GOT3 (cell line): ENCODE data around the gene COX20.
"Not testable (repeated sequence)": the region's sequence is repeated elsewhere in the genome, so short reads cannot be mapped to it uniquely, and the experiment has no call there.

Source experiments
- DNase-seq: peaks from one replicate; lab custom pipeline; 2025; ENCODE audit warnings: mixed read lengths; lab: John Stamatoyannopoulos, UW

The COX20 gene

DNA sequence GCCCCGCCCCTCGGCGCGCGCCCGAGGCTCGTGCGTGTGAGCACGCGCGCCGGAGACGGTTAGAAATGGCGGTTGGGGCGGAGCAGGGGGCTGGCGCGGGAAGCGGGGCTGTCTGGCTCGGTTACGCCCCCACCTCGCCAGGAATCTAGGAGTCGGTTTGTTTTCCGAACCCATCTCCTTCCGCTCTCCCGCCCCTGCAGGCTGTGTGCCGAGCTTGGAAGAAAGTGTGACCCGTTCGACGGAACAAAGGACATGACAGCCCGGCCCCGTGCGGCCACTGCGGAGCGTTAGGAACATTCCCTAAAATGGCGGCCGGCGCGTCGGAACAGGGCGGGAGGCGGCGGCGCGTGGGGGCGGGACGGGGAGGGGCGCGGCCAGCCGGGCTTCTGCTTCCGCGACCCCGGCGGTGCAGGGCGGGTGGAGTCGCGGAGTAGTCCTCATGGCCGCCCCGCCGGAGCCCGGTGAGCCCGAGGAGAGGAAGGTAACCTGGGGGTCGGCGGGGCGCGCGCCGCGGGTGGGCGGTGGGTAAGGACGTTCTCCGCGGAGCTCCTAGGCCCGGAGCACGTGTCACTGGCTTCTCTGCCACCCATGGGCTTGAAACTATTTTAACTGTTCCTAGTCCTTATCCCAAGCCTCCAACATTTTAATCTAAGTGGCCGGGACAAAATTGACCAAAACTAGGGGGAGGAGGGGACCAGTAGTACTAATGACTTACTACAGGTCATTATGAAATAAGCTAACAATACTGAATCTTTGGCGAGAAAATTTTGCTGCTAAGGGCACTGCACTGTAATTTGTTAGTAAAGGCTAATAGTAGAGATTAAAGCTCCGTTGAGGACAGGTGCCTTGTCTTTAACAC, at the start of gene COX20:
COX20 (plus strand) TSS at position 383 of the 859 bp plus-strand sequence; CDS start at position 440, 57 bp downstream.
- peak; percentile 91 for DNase-seq

DNA sequence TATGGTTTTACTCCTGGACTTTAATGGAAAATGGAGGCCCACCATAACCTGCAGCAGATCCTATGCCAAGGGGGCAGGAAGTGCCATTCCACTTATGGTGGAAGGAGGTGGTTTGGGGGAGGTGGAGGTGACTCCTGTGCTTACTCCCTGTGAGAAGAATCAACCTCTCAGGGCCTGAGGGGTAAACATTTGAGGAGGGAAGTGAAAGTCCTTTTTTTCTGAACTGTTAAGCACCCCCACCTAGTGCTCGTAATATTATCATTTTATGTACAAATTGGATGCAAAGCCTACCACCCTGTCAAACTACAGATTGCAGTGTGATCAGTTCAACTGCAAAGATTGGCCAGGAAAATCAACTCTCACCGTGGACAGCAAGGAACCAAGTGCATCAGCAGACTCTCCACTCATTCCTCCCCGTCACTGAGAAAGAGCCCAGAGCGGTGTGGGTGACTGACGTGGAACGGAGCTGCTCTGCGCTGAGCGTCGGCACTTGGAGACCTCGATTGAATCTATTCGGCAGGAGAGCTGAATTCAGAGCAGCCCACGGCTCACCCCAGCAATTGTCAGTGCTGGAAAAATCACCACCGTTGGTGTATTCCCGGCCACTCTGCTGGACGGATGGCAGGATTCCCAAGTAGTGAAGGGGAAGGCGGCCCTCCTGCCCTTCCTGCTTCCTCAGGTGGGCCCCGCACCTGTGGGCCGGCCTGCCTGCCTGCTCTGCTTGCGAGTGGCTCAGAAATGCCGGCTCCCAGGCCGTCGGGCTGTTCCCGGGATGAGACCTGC, 46.8 kb upstream of the COX20 start:
- DNase-seq: no peak

DNA sequence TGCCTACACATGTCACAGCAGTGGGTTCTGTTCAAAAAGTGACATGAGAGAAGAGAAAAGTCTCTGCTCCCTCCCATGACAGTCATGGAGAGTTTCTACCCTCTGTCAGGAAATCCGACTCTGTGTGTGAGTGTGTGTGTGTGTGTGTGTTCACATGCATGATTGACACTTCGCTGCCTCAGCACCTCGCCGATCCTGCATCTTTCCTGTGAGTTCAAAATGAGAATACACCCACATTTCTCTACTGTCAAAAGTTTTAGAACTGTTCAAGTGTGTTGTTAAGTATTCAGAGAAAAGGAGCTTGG, 46.2 kb upstream of the COX20 start:
- DNase-seq: no peak

DNA sequence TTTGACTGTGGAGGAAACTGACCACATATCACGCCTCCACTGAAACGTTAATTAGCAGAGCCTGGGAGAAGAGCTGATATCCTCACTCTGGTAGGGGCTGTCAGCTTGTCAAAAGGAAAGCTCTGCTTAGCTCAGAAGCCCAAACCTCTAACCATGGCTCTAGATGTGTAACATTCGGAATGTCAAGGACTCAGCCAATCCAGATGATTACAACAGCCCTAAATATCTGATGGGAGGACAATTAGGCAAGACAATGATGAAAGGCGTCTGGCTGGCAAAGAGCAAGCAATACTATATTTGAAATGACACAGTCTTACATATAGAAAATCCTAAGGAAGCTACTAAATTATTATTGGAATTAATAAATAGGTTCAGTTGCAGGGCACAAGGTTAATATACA, 45.7 kb upstream of the COX20 start:
- no peak for DNase-seq

DNA sequence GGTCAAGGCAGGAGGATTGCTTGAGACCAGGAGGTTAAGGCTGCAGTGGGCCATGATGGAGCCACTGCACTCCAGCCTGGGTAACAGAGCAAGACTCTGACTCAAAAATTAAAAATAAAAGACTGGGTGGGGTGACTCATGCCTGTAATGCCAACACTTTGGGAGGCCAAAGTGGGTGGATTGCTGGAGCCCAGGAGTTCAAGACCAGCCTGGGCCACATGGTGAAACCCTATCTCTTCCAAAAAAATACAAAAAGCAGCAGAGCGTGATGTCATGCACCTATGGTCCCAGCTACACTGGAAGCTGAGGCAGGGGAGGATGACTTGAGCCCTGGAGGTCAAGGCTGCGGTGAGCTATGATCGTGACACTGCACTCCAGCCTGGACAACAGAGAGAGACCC, 44.4 kb upstream of the COX20 start:
- DNase-seq: no peak

- no peak for DNase-seq
These were observed 43.1 kb upstream of the COX20 start for GRCh38 chr1:244792188-244792850.

DNA sequence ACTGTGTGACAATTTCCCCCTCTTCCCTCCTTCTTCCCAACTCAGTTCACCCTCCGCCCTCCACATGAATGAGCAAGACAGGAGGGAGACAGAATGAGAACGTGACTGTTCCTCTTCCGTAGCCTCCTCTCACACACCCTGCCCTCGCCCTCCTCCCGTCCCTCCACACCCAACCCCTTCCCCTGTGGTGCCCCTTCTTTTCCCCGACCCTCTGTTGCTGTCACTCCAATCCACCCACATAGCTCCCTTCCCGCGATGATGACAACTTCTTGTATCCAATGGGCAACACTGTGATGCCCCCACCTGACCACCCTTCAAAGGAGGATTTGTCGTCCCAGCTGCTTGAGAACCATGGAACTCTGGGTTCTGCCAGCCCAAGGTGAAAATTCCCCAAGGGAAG, 41.4 kb upstream of the COX20 start:
- DNase-seq: no peak

- not testable (repeated sequence) for DNase-seq
These were observed 40.9 kb upstream of the COX20 start for GRCh38 chr1:244794516-244794915.

- no peak for DNase-seq
These were observed 38.6 kb upstream of the COX20 start for GRCh38 chr1:244796719-244797406.

- DNase-seq: no peak
These were observed 34.6 kb upstream of the COX20 start for GRCh38 chr1:244800821-244801220.

GRCh38 chr1:244801246-244801645, 34.2 kb upstream of the COX20 start:
- DNase-seq: no peak

GRCh38 chr1:244802041-244802440, 33.4 kb upstream of the COX20 start:
- DNase-seq: no peak

- DNase-seq: no peak
These were observed 32.8 kb upstream of the COX20 start for GRCh38 chr1:244802556-244803239.

DNA sequence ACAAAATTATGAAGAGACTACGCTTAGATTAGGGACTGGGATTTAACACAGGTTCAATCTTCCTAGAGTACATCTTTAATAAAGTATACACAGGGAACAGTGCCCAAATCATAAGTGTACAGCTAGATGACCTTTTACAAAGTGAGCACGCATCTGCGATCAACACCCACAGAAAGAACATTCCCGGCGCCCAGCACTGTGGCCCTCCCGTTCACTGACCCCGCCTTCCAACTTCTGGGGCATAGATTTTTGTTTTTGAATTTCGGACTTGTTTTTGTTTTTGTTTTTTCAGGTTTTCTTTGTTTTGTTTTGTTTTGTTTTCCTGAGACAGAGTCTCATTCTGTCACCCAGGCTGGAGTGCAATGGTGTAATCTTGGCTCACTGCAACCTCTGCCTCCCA, 30.6 kb upstream of the COX20 start:
- no peak for DNase-seq

DNA sequence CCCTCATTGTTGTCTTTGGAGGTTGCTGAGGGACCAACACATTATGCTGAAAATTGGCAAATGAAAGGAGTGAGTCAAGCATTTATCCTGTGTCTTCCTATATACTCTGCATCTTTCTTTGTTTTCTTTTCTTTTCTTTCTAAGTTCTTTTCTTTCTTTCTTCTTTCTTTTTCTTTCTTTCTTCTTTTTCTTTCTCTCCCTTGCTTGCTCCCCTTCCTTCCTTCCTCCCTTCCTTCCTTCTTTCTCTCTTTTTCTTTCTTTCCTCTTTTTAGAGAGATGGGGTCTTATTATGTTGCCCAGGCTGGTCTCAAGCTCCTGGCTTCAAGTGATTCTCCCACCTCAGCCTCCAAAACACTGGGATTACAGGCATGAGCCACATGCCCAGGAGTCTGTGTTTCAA, 28.3 kb upstream of the COX20 start:
- no peak for DNase-seq

DNA sequence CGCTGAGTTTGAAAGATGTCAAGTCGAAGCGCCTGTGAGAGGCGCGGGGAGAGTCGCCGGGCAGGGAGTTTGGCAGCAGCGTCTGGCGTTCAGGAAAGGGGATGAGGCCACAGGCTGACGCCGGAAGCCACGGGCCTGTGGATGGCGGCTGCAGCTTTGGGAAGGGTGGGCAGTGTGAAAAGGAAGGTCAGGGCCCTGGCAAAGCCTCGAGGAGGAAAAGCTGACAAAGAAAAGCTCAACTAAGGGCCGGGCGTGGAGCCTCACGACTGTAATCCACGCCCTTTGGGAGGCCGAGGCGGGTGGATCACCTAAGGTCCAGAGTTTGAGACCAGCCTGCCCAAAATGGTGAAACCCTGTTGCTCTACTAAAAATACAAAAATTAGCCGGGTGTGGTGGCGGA, 25.2 kb upstream of the COX20 start:
- no peak for DNase-seq

- DNase-seq: no peak
These were observed 22.1 kb upstream of the COX20 start for GRCh38 chr1:244813327-244813726.

GRCh38 chr1:244815600-244816099, 19.8 kb upstream of the COX20 start:
- no peak for DNase-seq

GRCh38 chr1:244817415-244817894, 18.0 kb upstream of the COX20 start:
- no peak for DNase-seq

- DNase-seq: no peak
These were observed 15.3 kb upstream of the COX20 start for GRCh38 chr1:244820131-244820530.

DNA sequence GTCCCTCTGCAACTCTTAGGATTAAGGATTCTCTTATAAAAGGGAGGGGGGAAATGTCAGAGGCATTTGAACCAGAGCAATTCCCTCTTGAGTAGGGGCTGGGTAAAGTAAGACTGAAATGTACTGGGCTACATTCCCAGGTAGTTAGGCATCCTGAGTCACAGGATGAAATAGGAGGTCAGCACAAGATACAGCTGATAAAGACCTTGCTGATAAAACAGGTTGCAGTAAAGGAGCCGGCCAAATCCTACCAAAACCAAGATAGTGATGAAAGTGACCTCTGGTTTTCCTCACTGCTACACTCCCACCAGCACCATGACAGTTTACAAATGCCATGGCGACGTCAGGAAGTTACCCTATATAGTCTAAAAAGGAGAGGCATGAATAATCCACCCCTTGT, 14.3 kb upstream of the COX20 start:
- DNase-seq: no peak
